HPDE6-E6E7 (cell line): ENCODE data around the gene ACLY.
"Not testable (repeated sequence)": the region's sequence is repeated elsewhere in the genome, so short reads cannot be mapped to it uniquely, and the experiment has no call there.

ENCODE experiments used
- DNase-seq: peaks from one replicate; pipeline ENCODE4 v3.0.0; 2011; ENCODE audit warnings: missing footprints; ENCODE audit errors: extremely low spot score

ACLY gene

DNA sequence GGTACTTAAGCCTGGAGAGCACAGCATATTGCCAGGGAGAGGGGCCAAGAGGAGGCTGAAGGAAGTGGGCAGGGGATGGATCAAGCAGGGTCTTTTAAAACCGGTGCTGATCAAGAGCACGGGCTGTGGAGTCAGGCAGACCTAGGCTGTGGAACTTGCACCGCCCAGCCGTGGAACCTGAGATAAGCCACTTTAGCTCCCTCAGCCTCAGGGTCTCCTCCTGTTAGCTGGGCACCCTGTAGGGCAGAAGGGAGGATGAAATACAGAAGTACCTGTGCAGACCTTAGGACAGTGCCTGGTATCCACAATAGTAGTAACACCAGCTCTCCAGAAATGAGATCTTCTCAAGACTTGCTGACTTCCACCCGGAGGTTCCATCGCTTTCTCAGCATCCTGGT, 20.9 kb upstream of the ACLY start:
- DNase-seq: no peak

DNA sequence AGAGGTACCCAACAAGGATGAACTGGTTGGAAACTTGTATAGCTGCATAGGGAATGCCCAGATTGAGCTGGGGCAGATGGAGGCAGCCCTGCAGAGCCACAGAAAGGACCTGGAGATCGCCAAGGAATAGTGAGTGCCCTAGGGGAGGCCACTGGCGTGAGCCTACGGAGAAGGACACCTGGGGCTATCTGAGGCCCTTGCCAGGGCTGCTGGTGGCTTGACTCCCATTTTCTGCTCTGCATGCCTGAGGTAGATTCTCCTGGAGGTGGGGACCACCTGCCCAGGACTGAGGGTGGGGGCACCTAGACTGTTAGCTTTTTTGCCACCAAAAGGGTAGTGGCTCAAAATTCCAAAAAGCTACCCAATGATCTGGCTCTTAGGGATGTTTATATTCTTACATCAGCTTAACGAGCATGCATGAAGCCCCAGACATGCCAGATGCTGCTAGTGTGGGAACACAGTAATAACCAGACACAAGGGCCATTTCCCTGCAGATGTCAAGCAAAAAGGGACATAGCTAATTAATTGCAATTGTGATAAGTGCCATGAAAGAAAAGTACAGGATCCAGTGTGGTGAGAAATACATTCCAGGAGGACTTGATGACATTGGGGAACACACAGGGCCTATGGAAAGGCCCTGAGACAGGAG, 20.4 kb upstream of the ACLY start:
- DNase-seq: no peak

DNA sequence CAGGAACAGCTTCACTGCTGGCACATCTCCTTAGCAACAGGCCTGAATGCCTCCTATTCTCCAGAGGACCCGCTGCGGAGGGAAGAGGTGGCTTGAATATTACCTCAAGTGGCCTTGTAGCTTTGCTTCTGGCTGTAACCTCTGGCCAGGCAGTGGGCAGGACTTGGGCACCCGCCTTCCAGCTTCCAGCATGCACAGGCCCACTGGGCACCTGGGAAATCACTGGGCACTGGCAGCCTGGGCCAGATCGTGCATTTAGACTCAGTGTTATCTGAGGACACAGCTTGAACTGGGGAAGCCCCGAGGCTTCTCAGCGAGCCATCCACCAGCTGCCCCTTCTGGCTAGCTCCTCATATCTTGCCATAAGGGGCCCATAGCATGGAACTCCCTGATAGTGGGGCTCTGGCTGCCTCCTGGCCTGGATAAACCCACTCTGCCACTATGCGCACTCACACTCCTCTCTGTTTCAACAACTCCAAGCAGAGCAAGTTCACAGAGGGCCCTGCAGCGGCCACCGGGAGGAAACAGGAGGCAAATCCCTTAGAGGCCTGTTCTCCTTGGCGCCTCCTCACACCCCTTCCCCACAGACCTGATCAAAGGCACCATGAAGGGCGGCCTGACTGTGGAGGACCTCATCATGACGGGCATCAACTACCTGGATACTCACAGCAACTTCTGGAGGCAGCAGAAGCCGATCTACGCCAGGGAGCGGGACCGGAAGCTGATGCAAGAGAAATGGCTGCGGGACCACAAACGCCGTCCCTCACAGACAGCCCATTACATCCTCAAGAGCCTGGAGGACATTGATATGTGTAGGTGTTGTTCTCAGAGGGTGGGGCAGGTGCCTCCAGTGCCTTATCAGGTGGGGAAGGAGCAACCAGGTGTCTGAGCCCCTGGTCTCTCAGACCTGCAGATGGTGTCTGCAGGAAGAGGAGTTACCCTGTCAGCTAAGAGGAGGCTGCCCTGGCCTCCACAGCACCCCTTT, 19.5 kb upstream of the ACLY start:
- DNase-seq: no peak

DNA sequence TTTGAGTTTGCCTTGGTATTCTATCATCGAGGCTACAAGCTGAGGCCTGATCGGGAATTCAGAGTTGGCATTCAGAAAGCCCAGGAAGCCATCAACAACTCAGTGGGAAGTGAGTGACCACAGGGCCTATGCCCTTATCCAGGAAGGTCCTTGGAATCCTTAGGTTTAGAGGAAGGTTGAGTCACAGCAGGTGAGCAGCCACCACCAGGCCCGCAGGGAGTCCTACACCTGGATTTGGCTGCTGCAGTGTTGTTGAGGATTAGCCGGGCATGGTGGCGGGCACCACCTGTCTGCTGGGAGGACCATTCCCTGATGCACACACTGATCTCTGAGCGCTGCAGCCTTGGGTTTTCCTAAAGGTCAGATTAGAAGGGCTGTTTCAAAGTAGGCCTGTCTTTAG, 16.9 kb upstream of the ACLY start:
- DNase-seq: no peak

DNA sequence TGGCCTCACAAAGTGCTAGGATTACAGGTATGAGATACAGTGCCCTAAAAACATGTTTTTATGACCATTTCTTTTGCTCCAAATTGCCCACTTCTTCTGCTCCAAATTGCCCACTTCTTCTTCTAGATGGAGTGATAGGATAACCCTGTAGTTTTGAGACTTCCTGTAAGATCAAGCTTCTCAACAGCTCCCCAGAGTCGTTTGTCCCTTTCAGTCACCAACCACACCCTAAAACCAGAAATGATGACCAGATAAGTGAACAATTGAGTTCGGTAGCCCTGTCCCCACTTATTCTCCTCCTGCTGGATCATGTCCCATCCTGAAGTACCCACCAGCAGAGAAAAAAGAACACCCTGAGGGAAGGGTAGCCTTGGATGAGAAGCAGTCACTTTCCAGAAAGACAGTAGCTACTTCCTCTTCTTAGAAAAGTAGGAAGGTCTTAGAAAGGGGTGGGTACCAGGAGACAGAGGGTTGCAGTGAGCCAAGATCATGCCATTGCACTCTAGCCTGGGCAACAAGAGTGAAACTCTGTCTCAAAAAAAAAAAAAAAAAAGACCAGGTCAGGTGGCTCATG, 14.2 kb upstream of the ACLY start:
- no peak for DNase-seq

DNA sequence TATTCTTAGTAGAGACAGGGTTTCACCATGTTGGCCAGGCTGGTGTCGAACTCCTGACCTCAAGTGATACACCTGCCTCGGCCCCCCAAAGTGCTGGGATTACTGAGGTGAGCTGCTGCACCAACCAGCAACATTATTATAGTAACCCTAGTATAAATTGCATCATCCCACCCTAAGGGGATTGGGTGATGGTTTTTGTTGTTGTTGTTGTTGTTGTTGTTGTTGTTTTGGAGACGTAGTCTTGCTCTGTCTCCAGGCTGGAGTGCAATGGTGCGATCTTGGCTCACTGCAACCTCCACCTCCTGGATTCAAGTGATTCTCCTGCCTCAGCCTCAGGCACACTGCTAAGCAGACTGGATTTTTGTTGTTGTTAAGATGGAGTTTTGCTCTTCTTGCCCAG, 13.0 kb upstream of the ACLY start:
- not testable (repeated sequence) for DNase-seq

DNA sequence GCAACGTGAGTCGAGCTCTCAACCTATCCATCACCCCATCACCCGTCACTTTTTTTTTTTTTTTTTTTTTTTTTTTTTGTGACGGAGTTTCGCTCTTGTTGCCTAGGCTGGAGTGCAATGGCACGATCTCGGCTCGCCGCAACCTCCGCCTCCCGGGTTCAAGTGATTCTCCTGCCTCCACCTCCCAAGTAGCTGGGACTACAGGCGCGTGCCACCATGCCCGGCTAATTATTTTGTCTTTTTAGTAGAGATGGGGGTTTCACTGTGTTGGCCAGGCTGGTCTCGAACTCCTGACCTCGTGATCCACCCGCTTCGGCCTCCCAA, 12.0 kb upstream of the ACLY start:
- DNase-seq: not testable (repeated sequence)

DNA sequence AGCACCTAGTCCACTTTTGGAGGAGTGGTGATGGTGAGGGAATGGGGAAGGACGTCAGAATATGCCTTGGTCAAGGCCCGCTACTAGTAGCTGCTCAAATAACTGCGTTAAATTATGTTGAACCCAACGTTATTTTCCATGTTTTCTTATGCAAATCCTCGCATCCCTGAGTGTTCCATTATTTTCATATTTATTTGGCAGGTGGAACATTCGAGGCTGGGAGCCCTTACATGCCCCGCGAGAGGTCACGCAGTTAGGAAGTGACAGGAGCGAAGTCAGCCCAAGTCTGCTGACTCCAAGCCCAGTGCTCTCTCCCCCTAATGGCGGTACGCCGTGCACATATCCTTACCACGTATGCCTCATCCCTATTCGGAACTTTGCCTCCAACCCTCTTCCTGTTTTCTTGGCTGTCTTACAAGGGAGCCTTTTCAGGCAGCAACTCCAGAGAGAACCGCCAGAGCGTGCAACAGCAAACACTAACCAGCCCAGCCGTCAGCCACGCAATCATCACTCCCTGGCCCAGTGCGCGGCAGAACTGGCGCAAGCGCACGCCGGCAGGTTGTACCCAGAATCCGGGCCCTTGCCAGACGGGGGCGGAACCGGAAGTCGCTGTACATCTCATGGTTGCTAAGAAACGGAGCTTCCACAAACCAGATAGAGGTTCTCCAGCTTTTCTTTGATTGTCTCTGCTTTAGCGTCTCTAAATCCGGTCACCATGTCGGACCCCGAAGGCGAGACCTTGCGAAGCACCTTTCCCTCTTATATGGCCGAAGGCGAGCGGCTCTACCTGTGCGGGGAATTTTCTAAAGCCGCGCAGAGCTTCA, 11.5 kb upstream of the ACLY start, which contains the start of gene ODAD4:
ODAD4 (plus strand) TSS at position 609 of the 824 bp plus-strand sequence; CDS start at position 716, 107 bp downstream.
- DNase-seq: peak; percentile 100

DNA sequence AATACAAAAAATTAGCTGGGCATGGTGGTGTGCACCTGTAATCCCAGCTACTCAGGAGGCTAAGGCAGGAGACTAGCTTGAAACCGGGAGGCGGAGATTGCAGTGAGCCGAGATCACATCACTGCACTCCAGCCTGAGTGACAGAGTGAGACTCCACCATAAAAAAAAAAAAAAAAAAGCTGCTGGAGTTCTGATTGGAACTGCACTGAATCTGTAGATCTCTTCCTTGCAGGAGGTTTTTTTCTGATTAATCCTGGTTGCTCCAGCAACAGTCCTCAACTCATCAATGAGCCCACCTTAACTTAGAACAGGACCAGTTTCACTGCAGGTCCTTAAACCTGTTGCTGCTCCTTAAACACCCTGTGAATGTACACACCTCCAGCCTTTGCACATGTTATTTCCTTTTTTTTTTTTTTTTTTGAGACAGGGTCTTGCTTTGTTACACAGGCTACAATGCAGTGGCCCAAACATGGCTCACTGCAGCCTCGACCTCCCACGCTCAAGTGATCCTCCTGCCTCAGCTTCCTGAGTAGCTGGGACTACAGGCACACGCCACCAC, 10.0 kb upstream of the ACLY start:
- no peak for DNase-seq

DNA sequence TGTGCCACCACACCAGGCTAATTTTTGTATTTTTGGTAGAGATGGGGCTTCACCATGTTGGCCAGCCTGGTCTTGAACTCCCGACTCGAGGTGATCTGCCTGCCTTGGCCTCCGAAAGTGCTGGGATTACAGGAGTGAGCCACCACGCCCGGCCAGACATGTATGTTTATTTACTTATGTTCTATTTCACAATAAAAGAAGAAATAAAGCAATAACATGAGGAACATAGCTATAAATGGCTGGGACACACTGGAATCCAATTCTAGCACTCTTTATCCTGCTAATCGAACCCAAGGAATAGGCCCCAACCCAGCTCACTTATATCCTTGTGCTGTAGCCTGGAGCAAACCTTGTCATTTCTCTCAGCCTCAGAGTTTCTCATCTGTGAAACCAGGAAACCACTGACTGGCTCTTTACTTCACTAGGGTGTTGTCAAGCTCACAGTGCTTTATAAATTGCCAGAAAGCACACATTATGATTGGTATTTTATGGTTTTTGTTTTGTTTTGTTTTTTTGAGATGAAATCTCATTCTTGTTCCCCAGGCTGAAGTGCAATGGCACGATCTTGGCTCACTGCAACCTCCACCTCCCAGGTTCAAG, 7.3 kb upstream of the ACLY start:
- DNase-seq: no peak

DNA sequence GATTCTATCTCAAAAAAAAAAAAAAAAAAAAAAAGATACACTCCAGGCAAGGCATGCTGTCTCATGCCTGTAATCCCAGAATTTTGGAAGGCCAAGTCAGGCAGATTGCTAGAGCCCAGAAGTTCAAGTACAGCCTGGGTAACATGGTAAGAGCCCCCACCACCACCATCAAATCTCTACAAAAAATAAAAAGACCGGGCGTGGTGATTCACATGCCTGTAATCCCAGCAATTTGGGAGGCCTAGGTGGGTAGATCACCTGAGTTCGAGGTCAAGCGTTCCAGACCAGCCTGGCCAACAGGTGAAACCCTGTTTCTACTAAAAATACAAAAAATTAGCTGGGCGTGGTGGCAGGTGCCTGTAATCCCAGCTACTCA, 1.8 kb upstream of the ACLY start:
- no peak for DNase-seq

DNA sequence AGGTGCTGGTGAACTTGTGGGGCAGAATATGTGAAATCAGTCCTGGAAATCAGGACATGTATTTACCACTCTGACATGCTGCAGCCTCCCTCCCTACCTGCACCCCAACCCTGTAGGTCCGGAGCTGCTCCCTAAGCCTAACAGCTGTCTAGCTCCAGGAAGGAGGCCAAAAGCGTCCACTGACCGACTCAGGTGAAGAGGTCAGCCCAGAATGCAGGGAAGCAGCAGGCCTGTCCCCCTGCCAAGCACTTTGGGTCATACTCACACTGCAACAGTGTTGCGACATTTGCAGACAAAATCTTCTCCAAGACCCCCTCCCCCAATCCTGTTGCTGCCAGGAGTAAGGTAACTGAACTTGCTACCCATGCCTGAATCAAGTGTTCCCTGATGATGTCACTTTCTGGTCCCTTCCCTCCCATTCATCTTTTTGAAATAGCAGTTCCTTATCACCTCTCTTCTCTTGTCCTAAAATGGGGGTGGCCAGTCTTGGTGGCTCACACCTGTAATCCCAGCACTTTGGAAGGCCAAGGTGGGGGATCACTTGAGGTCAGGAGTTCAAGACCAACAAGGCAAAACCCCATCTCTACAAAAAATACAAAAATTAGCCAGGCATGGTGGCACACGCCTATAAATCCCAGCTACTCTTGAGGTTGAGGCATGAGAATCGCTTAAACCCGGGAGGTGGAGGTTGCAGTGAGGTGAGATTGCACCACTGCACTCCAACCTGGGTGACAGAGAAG, 1.3 kb upstream of the ACLY start:
- no peak for DNase-seq

DNA sequence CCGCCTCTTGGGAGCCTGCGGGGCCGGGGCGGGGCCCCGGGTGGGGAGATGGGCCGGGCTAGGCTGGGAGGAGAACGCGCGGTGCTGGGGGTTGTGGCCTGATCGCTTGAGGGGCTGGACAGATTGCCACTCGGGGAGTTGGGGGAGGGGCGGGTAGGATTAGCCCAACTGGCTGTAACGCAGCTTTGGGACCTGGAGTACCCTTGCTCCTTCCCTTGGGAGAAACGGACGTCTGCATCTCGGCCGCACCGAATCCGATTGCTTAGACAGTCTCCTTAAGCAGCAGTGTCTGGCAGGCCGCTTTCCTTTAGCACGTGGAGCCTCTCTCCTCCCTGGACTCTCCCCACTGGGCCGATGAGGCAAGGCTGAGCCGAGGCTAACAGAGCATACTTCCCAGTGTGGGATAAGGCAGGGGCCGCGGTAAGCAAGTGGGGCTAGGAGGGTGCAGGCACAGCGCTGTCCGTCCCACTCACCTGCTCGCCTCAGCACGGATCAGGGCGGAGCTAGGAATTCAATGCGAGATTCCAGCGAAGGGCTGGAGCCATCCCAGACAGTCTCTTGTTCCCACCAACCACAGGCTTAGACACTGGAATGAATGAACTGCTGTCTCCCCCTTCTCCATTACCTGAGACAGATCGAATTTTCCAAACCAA, 540 bp upstream of the ACLY start:
- peak; percentile 76 for DNase-seq

DNA sequence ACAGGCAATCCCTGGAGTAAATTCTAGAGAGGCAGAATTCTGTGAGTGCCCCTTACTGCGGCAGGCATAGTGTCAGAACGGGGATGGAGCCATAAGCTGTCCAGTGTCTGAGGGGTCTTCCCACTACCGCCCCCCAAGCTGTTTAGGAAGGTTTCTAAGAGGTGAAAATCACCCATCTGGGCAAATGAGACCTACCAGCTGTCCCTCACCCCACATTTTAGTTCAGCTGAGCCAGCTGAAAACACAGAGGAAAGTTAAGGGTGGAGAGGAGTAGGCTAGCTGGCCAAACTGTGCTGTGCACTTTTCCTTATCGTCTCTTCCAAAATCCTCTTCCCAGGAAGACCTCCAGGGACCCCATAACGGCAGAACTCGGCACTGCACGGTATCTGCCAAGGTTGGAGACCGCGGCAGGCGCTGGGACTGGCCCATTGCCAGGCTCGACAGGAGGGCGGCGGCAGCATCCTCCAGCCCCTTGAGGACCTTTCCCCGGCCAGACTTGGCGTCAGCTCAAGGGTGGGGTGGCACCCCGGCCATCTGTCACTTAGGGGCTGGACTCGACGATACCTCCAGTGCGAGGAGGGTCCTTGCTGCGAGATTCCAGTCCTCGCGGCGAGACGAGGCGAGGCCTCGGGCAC, 955 bp downstream of the ACLY start:
- DNase-seq: peak; percentile 19

DNA sequence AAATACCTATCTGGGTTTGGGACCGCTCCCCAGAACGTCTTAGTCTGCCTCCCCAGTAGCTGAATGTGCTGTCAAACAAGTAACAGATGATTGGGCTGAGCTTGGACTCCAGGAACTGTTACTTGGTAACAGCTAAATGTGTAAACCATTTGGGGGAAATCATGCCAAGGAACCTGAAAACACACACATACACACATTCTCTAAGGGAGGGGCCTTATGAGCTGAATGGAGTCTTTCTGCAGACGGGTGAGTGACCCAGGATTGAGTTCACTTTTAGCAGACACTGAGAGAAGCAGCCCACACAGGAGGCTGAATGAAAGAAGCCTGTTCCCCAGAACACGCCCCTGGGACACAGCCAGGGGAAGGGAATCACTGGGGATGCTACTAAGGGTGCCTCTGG, 1.6 kb downstream of the ACLY start:
- no peak for DNase-seq

DNA sequence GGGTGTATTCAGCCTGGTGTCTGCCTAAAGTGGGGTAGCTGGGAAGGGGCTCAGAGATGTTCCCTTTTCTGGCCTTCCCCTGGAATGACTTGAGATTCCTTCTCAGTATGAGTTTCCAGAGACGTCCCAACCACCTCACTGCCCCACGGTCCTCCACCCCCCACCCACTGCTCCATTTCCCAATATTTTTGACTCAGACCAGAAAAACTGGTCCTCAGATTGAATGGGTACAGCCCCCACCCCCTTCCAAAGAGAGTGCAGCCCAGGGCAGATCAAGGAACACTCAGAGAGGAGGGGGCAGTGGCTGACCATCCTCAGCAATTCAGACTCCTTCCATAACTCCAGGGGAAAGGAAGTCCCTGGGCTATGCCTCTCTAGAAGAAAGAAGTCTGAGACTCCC, 3.2 kb downstream of the ACLY start:
- DNase-seq: no peak

DNA sequence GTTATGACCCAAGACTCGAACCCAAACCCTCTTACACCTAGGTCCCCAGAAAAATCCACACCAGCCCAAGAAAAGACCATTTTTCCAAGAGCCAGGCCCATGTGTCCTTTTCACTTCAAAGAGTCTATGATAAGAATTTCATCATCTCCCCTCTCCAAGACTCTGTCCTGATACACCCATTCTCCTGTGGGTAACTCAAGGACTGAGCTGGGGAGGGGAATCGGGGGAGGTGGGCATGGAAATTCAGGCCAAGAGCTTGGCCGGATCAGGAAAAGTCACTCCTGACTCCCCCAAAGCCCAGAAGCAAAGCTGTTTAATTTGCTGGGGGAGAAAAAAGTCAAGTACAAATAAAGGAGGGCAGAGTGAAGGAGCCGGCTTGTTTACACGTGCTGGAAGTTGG, 3.7 kb downstream of the ACLY start:
- no peak for DNase-seq

DNA sequence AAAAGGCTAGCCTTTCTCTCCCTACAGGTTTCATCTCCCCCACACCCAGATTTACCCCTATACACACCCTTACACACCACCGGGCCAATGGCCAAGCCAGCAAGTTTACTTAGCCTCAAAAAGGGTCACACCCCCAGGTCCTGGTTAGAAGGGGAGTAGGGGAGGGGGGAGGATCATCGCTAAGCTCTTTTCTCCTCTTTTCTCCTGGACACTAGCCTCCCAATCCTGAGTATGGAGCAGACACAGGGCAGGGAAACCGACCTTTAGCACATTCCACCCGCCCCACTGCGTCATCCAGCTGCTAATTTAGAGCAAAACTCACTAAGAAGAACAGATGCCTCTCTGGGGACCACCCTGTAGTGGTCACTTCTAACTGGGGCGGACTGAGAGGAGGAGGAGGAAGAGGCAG, 4.4 kb downstream of the ACLY start:
- DNase-seq: no peak

DNA sequence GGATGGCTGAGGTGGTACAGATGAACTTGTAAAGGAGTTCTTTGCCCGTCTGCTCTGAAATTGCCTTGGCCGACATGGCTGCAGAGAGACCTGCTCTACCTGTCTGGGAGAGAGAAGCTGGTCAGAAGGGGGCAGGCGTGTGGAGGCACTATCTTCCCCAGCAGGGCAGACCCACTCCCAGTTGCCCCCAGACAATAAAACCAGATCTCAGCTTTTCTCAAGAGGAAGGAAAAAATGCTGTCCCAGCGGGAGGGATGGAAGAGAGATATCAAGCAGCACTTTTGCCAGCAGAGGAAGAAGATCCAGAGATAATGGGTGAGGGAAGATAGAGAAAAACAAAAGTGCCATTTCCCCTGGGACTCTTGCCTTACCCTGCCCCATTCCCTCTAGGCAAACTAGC, 5.0 kb downstream of the ACLY start:
- DNase-seq: no peak

DNA sequence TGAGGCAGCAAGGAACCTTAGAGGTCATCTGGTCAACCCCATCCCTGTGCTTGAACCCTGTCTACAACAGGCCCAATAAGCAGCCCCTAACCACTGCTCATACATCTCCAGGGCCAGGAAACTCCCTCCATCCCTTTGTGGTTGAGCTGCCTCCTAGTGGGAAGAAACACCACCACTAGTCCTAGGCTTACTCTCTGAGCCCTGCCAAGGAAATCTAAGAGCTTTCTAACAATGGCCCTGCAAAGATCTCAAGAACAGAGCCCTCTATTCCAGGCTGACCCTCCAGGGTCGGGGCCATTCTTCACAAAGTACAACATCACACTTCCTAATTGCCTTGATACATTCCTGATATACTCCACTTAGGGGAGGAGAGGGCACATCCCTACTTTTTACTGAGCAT, 5.8 kb downstream of the ACLY start:
- DNase-seq: no peak
